Left kidney (tissue), 2 donors: Measurements from ENCODE around the gene CACNA1H. TPM values are rescaled to one million over a fixed set of nuclear protein-coding genes. Genes with fewer than 3 reads are reported as not detected.

ENCODE experiments used
- DNase-seq: peaks from one replicate; pipeline ENCODE4 v3.0.0-alpha.2; 2013
- polyA plus RNA-seq: library from polyadenylated mRNA; unstranded; fragments of 120-200 nt; gene quantifications from one replicate; pipeline ENCODE4 v1.2.1, GENCODE V29; 2013; ENCODE audit not compliant: insufficient read length

The CACNA1H gene
- polyA plus RNA-seq, 1 donor: 17.0 TPM

DNA sequence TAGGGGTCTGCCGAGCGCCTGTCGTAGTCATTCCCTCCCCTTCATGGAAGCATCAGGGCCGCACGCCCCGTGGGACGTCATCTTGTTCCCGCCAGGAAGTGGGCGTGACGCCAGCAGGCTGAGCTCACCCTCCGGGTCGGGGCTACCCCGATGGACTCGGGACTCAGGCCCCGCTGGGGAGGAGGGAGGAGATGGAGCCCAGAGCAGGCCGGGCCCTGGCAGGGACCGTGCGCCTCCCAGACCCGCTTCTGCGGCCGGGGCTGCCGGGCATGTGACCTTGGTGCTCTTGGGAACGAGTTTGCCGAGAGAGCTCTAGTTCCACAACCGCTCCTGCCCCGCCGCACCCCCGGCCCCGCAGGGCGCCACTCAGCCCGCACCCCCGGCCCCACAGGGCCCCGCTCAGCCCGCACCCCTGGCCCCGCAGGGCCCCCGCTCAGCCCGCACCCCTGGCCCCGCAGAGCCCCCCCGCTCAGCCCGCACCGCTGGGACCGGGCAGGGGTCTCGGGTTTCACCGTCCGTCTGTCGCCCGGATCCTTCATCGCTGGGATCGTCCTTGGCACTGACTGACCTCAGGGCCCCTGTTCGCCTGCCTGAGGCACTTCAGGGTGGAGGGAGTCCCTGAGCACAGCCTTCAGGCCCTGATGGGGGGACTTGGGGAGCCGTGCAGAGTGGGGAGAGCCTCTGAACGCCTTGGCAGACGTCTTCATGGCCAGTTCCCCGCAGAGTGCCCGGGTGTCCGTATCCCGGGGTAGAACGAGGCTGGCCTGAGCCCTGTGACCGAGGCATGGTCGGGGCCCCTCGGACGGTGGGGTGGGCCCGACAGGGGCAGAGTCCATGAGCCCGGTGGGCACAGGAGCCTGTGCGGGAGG lies 5.8 kb downstream of the CACNA1H start:
- no peak for DNase-seq

DNA sequence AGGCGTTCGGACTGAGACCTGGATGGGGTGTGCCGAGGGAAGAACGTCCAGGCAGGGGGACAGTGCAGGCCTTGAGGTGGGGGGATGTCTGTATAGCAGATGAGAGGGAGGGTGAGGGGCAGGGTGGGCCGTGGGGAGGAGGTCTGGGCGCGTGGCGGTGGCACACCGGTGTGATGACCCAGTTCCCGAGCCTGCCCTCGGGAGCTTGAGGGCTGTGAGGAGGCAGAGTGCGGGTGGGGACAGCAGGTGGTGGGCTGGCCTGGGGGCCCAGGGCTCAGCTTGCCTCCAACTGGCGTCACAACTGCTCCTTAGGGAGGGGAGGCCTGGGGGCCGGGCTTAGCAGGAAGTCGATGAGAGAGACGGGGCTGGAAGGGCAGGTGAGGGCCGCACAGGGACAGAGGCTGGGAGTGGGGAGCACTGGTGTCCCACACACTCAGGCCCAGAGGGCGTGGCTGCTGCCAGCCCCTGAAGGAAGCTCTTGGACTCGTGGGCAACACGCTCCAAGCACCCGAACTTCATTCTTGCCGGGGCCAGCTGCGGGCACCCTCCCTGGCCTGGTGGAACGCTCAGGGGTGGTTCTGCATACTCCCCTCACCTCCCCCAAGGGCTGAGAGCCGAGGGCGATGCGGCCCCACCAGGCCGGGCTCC lies 6.5 kb downstream of the CACNA1H start:
- no peak for DNase-seq

DNA sequence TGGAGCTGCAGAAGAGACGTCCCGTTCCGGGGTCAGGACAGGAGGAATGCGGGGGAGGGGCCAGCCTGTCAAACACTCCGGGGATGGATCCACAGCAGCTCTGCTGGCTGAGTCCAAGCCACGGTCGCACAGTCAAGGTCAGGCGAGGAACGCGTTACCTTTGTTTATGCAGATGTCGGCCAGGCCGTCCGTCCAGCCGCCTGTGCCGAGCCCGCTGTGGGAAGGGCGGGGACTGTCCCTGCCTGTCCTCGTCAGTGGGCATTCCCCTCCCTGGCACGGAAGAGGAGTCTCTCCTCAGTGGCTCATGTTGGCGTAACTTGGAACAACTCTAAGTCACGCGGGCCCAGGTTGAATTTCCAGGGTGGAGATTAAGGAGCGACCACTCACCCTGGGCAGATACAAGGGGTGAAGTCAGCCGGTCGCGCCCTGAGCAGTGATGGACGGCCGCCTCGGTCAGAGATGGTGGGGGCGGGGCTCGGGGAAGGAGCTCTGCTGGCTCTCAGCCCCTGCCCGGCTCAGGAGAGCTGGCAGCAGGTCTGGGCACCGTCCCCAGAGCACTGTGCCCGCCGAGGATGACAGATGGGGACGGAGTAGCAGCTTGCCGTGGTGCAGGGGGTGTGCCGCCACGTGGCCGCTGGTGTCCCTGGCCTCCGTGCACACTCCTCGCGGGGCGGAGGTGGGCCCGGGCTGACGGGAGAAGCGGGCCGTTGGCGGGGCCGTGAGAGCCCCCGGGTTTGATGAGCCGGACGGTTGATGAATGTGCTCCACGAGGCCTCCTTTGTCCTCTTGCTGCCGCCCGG lies 7.3 kb downstream of the CACNA1H start:
- peak; percentile 88 for DNase-seq

DNA sequence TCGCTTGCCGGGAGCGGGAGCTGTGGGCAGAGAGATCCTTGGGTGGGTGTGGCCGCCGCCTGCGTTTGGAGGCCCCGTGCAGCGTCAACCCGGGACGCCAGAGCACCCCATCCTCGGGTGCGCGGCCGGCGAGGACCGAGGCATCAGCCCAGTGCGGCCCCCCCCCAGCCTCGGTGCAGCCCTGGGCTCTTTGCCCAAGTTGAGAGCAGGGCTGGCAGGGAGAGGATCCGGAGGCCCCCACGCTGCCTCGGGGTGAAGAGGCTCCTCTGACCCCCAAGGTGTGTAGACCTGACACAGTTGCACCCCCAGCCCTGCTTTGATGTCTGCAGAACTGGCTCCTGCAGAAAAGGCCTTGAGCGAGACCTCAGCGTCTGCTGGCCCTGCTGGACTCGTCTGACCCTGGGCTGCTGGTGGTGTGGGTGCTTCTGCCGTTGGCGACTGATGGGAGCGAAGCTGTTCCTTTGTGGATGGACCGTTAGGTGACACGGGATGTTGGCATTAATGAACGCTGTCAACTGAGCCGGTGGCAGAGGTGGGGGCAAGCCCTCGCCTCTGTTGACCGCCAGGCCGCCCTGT lies 8.0 kb downstream of the CACNA1H start:
- DNase-seq: no peak

DNA sequence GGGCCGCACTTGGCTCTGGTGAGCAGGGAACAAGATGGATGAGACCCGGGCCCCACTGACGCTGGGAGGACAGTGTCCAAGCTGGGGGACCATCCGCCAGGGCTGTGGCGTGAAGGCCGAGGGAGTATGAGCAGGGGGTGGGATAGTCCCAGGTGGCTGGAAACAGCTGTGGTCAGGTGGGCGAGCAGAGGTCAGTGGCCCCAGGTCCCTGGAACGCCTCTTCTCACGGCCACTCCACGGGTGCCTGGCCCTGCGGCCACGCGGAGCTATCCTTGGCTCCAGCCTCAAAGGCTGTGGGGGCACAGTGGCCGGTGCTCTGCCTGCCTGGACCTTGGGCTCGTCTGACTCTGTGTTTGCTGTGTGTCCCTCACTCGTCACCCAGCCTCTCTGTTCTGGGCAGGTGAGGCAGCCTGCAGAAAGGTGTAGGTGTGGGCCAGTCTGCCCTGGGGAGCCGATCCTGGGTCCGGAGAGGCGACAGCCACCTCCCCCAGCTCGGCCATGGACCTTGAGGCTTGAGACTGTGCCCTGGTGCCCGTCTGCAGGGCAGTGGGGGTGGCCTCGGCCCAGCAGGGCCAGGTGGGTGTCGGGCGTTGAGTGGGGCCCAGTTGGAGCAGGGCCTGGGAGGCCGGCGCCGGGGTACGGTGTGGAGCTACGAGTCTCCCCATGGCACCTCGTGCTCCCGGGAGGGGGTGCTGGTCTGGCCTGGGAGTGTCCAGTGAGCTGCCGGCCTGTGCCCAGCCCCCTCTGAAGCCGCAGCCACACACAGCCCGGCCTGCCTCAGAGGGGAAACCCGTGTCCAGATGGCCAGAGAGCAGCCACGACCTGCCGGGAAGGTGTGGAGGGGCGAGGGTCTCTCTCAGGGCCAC lies 10.0 kb downstream of the CACNA1H start:
- no peak for DNase-seq

DNA sequence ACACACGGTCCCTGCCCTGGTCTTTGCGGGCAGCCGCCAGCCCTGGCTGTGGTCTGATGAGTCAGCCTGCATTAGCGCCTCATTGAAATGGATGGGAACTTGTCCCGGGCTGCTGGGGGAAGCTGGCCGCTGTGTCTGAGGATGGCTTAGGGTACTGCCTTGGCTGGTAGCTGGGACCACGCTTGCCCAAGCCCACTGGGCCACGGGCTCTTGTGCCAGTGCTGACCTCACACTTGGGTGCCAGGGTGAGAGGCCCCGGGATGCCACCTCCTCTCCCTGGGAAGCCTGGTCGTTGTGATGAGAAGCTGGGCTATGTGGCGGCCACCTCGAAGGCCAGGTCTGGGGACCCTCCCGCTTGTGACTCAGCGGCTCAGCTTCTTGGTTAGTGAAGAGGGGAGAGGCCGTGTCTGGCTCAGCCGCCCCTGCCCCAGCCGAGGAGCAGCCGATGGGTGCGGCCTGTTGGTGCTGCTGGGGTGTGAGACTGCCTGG lies 10.7 kb downstream of the CACNA1H start:
- DNase-seq: no peak

DNA sequence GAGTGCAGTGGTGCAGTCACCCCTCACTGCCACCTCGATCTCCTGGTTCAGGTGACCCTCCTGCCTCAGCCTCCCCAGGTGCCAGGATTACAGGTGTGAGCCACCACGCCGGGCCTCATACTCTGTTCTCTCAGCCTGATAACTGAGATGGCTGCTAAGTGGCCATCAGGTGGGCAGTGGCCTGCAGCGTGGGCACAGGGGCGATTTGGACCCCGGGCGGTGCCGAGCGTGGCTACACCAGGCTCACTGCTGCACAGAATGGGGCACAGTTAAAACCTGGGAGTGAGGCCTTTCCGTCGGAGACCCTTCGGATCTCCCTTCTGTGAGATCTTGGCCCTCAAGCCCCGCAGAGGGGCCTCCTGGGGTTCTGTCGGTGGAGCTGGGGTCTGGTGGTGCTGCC lies 11.5 kb downstream of the CACNA1H start:
- DNase-seq: no peak

DNA sequence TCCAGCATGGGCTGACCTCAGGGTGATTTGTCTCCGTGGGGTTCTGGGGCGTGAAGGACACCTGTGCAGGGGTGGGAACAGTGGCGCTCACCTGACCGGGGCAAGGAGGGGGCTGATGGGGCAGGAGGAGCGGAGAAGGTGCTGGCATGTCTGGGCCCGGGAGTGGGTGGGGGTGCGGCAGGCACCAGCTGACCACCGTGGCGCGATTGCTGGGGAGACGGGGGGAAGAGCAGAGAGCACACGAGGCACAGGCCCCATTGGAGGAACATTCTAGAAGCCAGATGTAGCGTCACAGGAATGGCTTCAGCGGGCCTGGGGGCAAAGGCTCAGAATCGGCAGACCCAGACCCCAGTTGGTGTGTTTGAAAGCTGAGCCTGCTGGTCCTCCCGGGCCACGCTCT lies 12.1 kb downstream of the CACNA1H start:
- no peak for DNase-seq

DNA sequence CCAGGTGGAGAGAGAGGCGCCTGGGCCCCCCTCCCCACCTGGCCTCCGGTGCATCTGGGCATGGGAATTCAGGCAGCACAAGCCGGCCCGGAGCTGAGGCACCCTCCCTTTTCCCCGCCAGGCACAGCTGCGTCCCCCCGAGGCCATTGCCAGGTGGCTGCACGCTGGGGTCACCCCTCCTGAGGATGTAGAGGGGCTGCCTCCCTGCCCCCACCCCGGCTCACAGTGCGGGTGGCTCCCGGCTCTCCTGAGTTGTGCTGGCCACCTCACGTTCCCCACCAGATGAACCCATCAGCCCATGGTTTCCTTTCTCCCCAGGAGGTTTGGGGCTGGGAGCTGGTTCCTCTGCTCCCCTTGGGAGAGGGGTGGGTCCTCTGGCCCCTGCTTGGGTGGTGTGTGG lies 12.6 kb downstream of the CACNA1H start:
- no peak for DNase-seq

DNA sequence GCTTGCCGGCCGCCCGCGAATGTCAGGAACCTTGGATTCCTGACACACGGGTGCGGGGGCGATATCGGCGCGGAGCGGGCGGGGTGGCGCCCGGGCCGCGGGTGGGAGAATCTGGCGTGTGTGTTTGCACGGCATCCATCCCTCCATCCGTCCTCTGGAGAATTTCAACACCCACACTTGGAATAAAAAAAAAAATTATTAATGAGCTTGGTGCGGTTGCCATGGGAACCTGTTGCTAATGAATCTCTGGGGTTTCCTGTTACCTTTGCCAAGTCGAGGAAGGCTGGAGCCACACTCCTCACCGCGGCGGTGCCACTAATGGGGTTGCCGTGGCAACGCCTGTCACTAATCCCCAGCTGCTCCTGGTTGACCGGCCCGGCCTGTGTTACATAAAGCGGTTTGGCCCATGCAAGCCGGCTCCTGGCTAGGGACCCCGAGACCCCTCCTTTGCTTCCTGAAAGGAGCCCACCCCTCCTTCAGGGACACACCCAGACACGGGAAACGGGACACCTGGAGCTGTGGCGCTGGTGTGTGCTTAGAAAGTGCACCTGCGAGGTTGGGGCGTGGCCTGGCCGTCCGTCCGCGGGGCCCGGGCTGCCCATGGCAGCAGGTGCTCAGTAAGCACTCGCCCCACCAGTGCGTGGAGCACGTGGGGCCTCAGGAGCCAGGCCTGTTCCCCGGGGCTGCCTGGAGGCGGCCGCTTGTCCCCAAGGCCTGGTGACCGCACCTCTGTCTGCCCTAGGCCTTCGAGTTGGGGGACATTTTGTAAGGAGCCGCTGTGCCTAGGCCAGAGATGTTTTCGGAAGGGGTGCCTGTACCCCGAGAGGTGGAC lies 14.6 kb downstream of the CACNA1H start:
- no peak for DNase-seq

DNA sequence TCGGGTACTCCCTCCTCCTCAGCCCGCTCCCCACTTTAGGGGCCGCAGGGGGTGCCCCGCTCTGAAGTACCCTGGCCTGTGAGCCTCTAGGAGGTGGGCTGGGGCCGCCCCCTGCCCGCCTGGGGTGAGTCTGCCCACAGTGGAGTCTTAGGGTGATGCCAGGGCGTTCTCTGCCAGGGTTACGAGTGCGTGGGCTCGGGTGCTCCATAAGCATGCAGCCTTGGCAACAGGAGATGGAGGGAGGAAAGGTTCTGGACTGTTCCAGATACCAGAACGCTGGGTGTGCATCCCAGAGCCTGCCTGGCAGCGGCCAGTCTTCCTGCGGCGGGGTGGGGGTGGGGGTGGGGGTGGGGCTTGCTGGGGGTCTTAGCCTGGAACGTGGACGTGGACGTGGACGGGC lies 15.9 kb downstream of the CACNA1H start:
- DNase-seq: no peak

DNA sequence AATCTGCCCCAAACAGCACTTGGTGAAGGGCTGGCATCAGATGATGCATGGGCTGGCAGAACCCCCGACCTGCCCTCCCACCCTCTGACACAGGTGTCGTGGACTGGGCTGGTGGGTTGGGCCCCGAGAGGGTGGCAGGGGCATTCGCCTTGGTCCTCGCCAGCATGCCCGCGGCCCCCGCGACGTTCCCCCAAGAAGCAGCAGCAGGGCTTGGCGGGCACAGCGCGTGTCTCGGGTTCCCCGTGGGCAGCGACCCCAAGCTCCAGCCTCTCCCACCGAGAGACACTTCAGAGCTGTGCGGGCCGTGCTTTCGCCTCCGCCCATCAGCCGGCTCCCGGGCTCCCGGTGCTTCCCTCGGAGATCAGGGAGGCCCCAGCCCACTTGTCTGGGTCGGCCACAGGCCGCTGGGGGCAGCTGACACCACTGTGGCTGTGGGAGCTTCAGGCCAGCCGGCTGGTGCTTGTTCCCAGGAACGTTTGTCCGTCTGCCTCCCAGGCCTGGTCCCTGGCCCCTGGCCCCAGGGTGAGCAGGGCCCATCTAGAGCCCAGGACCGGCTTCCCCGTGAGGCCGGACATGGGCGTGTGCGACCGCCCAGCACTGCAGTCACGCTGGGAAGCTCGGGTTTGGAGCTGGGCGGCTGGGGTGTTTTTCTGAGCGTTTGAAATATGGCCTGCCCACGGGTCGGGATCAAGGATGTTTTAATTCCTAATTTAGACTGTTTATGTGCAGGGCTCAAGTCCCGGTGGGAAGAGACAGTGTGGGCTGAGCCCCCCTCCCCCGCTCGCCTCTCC lies 16.6 kb downstream of the CACNA1H start:
- no peak for DNase-seq

DNA sequence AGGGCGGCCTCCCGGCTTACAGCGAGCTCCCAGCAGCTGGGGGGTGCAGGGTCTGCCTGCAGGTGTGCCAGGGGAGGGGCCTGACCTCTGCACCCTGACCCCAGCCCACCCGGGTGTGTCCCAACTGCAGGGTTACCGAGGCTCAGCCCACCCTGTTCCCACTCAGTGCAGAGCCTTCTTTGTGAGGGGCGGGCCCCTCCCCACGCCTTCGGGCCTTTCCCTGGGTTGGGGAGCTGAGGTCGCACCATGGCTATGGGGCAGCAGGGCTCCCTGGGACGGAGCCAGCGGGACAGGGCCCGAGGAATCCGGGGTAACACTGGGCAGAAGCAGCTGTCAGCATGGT lies 17.1 kb downstream of the CACNA1H start:
- DNase-seq: no peak

DNA sequence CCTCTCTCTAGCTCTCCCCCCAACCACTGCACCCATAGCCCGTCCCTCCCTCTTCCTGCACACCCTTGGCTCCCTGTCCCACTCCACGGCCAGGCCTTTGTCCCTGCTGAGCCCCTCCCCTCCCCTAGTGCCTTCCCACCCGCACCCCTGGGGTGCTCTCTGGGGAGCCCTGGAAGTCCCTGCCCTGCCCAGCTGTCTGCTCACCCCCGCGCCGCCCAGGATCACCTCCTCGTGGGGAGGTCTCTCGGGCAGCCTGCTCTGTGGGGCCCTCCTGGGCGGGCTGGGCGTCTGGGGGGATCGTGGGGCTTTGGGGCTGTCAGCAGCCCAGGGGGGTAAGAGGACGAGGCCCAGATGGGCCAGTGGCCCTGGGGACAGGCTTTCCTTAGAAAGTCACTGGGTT lies 18.1 kb downstream of the CACNA1H start:
- no peak for DNase-seq

DNA sequence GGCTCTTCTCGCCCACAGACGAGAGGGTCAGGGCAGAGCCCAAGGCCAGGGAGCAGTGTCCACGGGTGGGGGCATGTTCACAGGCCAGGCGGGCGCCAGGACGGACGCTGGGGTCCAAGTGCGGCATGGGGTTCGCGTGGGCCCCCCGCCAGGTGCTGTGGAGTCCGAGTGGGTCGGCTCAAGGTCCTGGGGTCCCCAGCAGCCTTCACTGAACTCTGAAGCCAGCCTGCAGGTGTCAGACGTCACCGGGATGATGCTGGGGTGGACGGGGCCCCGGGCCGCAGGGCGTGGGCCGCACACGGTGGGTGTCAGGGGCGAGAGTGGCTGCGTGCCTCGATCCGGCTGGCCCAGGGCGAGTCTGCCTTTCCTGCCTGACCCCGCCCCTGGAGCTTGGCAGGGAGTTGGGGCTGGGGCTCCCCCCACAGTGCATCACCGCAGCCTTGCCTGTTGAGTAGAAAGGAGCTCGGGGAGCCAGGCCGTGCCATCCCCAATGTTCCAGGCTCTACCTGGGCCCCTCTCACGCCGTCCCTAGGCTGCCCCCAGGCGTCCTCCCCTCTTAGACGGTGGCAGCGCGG lies 19.0 kb downstream of the CACNA1H start:
- DNase-seq: no peak

DNA sequence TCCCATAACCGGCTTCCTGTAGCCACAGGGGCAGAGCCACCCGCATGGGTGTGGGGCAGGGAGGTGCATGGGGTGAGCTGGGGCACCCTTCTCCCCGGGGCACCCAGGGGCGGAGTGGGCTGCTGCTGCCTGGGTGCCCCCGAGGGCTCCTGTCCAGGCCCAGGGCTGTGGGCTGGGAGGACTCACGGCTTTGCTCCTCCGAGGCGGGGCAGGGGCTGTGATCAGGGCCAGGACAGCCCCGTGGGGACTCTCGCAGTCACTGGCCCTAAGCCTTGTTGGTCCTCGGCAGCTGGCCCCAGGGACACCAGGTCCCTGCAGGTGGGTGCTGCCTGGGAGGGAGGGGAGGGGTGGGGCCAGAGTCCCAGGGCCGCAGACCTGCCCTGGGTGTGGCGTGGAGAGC lies 19.7 kb downstream of the CACNA1H start:
- no peak for DNase-seq

DNA sequence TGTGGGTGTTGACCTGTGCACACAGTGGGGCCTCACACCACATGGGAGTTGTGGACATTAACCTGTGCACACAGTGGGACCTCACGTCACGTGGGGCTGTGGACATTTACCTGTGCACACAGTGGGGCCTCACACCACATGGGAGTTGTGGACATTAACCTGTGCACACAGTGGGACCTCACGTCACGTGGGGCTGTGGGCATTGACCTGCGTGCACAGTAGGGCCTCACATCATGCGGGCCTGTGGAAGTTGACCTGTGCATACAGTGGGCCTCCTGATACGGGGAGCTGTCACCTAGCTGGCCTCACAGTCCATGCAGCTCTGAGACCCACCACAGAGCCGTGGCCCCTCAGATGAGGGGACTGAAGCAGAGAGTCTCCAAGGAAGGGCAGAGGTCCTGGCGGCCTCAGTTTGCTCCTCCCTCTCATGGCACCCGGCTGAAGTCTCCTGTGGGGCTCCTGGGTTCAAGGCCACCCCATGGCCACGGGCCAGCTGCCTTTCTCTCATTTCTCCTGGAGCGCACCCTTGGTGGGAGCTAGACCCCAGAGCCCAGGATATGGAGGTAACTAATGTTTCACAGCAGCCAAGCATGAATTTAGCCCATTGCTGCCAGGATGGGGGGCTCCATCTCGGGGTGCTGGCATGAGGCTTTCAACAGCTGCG lies 21.0 kb downstream of the CACNA1H start:
- DNase-seq: no peak

DNA sequence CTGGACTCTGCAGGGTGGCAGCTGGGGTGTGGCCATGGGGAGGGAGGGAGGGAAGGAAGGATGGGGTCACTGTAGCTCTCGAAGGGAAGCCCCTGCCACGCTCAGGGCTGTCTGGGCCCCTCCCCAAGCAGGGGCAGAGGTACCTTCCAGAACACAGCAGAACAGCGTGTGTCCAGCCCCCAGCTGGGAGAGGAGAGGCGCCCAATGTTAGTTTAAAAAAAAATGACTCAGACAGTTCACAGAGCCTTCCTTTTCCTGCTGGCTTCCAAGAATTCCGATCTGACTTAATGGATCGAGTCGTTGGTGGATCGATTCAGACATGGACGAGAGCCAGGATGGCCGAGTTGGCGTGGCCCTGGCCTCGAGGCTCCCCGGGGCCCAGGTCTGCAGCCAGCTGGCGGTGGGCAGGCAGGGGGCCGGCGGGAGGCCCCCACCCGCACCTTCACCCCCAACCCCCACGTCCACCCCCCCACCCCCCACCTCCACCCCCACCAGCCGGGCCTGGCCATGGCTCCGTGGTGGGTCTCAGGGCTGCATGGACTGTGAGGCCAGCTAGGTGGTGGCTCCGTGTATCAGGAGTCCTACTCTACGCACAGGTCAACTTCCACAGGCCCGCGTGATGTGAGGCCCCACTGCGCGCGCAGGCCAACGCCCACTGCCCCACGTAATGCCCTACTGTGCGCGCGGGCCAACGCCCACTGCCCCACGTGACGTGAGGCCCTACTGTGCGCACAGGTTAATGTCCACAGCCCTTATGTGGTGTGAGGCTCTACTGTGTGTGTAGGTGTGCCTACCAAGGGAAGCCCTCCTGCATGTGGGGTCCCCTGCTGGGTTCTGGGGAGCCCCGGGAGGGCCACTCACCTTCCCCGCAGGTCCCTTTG lies 21.8 kb downstream of the CACNA1H start:
- DNase-seq: no peak
